IPS-NIHi7 (cell line): ENCODE results near the gene FNDC3B.

Experiments used
- DNase-seq: peaks from one replicate; pipeline ENCODE4 v3.0.0; 2012; ENCODE audit warnings: mixed read lengths; ENCODE audit errors: extremely low spot score

The FNDC3B gene

GRCh38 chr3:172391592-172392302, 352.4 kb downstream of the FNDC3B start:
- no peak for DNase-seq

- DNase-seq = no peak
Measured at GRCh38 chr3:172394692-172395091, 355.3 kb downstream of the FNDC3B start.

DNA sequence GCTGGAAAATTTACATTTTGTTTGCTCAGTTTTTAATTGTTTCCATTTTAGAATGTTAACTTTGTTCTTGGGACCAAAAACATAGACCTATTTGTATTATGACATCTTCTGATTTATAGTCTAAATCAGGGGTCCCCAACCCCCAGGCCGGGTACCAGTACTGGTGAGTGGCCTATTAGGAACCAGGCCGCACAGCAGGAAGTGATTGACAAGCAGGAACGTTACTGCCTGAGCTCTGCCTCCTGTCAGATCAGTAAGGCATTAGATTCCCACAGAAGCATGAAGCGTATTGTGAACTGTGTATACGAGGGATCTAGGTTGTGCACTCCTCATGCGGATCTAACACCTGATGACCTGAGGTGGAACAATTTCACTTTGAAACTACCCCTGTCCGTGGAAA, 357.0 kb downstream of the FNDC3B start:
- no peak for DNase-seq

DNA sequence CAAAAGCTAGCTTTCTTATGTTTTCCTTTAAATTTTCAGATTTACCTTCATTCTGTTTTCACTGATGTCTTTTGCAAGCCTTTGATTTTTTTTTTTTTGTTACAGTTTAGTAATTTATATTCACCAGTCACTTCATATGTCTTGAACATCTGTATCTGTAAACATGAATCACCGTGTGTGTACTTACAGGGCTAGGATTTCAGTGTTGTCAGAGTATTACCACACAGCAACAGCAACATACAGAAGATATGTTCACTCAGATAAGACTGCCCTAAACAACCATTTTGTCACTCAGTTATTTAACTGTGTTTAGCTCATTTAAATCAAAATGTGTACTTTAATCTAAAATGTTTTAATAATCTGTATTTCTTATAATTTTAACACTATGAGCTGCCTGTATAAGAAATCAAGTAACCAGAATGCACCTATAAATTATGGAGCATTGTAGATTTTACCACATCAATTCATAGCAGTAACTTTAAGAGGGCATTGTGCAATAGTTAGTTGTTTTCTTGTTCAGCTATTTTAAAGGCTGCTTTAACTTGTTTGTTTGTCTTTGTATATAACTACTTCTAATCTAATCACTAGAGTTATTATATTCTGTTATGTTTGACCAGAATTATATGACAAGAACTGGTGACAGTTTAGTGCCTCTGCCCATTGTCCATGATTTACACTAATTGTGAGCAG, 358.5 kb downstream of the FNDC3B start:
- no peak for DNase-seq

DNA sequence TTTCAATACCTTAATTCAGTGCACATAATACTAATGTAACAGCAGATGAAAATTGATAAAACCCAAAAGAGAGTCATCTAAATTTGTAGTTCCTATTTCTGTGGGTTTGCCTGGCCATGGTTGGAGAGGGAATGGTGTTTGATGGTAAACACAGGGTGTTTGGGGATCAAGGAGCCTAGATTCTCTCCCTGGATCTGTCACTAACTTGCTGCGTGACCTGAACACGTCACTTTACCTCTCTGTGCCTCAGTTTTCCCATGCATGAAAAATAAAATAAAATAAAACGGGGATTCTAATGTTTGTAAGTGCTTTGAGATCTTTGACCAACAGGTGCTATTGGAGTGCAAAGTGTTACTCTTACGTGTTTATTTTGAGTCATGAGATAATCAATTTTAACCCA, 359.1 kb downstream of the FNDC3B start:
- no peak for DNase-seq

DNA sequence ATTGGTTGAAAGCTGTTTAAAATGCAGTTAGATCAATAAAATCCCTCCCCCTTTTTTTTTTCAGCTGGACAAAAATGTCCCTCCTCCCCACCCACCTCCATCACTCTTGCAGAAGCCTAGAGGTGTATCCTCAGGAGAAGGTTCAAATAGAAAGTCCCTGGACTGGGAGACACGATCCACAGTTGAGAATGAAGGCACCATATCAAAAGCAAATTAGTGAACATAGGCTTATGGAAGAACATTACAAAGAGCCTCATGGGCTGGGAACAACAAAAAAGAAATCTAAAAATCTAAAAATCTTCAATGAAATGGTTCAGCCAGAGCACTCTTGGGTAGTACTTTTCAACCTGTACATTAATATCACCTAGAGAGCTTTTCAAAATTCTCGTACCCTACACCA, 362.7 kb downstream of the FNDC3B start:
- no peak for DNase-seq

DNA sequence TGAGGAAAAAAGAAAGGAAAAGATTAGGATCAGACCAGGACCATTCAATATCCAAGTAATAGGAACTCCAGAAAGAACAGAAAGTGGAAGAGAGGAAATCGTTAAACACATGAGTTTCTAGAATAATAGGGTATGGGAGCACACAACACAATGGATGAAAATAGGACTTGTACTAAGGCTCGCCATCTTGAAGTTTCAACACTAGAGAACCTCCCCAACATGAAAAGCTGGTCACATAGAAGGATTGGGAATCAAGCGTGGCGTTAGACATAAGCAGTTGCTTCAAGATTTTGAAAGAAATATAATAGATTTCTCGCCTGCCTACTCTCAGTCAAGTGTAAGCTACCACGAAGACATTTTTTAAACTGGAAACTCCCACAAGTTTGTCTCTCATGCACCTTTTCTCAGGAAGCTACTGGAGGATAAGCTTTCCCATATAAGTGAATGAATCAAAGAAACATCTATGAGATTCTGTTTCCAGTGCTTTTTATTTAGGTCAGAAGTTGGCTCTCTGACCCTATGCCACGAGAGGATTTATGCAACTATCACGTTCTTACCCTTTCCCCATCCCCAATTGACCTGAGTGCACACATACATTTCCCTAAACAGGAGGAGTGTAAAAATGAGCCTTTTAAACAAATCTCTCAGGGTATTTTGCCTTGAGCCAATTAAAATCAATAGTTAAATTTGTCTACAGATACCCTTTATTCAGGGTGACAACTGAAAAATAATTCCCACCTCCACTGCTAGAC, 363.7 kb downstream of the FNDC3B start:
- DNase-seq = no peak

GRCh38 chr3:172404237-172404962, 365.0 kb downstream of the FNDC3B start:
- no peak for DNase-seq

GRCh38 chr3:172405914-172406313, 366.5 kb downstream of the FNDC3B start:
- no peak for DNase-seq

GRCh38 chr3:172407872-172408271, 368.5 kb downstream of the FNDC3B start:
- no peak for DNase-seq

GRCh38 chr3:172410702-172411477, 371.5 kb downstream of the FNDC3B start:
- no peak for DNase-seq

DNA sequence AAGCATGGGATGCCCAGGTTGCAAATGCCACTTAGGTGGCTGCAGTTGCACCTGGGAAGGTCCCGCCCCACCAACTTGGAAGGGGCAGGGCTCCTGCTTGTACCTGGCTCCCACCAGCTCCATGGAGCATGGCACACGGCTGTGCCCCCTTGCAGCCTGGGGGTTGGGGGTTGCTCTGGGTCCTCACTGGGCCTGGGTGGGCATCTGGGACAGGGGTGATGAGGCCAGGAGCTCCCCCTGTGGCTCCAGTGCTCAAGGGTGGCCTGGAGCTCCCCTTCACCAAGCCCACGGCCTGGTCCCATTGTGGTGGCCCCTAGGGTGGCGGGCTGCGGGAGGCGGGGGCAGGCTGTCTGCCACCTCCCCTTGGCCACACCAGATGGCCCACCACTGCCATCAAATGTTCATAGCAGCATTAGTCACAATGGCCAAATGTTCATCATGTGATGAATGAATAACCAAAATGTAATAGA, 372.1 kb downstream of the FNDC3B start:
- DNase-seq = no peak

DNA sequence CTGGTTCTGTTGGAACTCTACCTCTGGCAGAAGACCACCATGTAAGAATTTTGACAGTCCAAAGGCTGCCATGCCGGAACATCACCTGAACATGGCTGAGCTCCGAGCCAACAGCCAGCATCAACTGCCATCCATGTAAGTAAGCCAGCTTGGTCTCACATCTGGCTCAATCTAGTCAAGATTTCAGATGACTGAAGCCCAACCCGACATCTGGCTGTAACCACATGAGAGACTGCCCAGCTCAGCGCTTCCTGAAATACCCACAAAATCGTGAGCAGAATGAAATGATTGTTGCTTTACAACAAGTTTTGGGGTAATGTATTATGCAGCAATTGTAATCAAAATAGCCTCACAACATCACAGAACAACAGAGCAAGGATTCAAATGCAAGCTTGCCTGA, 375.9 kb downstream of the FNDC3B start:
- no peak for DNase-seq

- DNase-seq = no peak
Measured at GRCh38 chr3:172437713-172438112, 398.3 kb downstream of the FNDC3B start.

GRCh38 chr3:172438186-172438585, 398.8 kb downstream of the FNDC3B start:
- DNase-seq = no peak

DNA sequence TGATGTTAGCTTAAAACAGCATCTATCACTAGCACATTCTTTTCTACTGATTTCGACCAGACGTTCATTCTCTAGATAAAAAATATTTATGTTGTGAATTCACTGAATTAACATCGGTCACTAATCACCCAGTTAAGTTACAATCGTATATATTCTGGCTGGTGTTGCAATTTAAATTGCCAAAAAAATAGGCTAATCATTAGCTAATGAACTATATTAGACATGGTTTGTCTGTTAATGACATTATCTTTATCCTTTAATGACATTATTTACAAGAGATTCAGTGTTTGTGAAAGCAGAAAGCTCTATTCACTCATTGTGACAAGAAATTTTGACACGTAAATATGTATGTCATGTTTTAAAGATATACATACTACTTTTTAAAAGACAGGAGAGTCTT, 402.2 kb downstream of the FNDC3B start:
- no peak for DNase-seq

GRCh38 chr3:172442606-172443005, 403.2 kb downstream of the FNDC3B start:
- no peak for DNase-seq

DNA sequence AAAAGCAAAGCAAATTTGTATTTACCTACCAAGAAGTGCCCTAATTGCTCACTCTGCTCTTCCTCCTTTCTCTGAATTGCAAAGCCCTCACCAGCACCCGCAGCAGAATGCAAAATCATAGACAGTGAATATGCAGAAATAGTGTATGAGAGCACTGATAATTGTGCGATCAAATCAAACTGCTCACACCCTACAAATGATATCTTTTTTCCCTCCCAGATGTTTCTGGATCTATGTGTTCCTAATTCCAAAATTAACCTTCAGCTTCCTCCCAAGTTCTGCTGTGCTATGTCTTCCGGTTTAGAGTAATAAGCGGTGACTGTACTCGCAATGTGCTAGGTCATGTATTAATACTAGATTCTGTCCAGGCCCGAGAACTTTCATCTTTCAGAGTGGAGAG, 405.4 kb downstream of the FNDC3B start:
- DNase-seq = no peak

GRCh38 chr3:172446198-172446597, 406.8 kb downstream of the FNDC3B start:
- no peak for DNase-seq

DNA sequence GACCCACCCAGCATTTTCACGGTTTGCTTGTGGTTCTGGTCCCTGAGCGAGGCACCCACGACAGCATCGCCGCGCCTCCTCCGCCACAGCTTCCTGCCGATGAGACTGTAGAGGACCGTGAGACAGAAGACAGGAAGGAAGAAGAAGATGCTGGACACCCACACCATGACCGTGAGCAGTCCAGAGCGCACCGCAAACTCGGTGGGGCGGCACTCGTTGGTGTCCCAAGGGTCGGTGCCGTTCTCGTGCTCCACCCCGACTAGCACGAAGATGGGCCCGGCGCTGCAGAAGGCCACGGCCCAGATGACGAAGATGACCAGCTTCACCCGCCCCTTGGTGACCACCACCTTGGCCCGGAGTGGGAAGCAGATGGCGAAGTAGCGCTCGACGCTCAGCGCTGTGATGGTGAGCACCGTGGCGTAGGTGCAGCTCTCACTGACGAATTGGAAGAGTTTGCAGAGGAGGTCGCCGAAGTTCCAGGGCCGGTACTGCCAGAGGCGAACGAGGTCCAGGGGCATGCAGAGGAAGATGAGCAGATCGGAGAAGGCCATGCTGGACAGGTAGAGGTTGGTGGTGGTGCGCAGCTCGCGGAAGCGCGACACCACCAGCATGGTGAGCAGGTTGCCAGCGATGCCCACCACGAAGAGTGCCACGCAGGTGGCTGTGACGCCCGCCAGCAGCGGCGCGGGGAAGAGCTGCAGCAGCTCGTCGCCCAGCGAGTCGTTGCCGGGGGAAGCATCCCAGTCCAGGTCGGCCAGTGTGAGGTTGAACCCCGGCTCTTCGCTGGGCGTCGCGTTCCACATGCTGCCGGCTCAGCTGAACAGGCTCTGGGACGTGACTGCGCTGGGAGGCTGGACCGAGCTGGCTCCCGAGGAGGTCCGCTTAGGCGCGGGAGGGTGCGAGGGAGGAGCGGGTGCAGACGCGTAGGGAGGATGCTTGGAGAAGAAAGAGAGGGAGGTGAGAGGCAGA, 408.5 kb downstream of the FNDC3B start, which contains the start of gene GHSR:
GHSR (minus strand) TSS at position 846 of the 969 bp plus-strand sequence; CDS start at position 803, 43 bp downstream.
- DNase-seq = peak; percentile 22
